GM12872 (cell line): ENCODE data around the gene IRGC.

Experiments used
- TF ChIP-seq, protein P1 (sequence below): IDR thresholded peaks from 3 replicates; pipeline ENCODE4 v1.5.1; 2011; ENCODE audit warnings: low read depth, mild to moderate bottlenecking, low read length, moderate library complexity; ENCODE audit not compliant: insufficient read depth

IRGC gene

DNA sequence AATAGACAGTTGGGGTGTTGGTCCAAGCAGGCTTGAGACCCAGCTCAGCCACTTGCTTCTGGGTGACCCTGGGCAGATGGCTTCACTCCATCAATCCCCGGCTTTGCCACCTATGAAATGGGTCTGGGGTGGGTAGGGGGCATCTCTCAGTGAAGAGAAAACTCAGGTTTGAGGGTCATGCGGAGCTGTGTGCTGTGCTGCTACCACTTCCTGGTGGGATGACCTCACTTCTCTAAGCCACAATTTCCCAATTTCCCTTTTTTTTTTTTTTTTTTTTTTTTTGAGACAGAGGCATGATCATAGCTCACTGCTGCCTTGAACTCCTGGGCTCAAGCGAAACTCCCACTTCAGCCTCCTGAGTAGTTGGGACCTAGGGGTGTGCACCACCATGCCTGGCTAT, 41.3 kb upstream of the IRGC start:
- TF ChIP-seq, protein P1, sequence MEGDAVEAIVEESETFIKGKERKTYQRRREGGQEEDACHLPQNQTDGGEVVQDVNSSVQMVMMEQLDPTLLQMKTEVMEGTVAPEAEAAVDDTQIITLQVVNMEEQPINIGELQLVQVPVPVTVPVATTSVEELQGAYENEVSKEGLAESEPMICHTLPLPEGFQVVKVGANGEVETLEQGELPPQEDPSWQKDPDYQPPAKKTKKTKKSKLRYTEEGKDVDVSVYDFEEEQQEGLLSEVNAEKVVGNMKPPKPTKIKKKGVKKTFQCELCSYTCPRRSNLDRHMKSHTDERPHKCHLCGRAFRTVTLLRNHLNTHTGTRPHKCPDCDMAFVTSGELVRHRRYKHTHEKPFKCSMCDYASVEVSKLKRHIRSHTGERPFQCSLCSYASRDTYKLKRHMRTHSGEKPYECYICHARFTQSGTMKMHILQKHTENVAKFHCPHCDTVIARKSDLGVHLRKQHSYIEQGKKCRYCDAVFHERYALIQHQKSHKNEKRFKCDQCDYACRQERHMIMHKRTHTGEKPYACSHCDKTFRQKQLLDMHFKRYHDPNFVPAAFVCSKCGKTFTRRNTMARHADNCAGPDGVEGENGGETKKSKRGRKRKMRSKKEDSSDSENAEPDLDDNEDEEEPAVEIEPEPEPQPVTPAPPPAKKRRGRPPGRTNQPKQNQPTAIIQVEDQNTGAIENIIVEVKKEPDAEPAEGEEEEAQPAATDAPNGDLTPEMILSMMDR = no peak

DNA sequence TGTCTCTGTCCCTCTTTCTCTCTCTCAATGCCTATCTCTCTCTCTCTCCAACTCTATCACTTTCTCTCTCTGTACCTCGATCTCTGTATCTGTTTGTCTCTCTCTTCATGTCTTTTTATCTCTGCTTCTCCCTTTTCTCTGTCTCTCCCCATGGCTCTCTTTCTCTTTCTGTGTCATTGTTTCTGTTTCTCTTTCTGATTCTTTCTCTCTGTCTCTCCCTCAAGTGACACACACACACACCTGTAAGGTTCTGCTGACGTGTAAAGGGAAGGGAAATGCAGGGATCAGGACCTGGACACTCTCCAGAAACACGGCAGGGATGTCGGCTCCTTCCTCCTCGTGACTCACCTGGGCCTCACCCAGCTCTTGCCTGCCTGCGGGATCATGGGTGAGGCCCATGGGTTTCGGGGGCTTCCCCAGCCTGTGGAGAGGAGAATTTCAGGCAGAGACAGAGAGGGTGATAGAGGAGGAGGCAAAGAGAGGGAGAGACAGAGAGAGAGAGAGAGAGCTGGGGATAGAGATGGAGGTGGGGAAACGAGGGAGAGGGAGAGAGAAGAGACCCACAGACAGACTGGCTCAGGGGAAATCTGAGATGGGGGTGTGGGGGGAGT, 40.5 kb upstream of the IRGC start:
- TF ChIP-seq, protein P1 = no peak

DNA sequence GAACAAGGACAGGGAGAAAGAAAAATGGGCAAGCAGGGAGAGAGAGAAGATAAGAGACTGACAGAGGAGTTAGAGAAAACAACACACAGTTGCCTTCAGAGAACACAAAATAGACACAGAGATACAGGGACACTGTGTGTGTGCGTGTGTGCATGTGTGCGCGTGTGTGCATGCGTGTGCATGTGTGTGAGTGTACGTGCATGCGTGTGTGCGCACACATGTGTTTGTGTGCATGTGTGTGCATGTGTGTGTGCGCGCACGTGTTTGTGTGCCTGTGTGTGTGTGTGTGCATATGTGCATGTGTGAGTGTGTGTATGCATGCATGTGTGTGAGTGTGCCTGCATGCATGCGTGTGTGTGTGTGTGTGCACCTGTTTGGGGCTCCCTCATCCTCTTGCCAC, 40.0 kb upstream of the IRGC start:
- TF ChIP-seq, protein P1 = no peak

DNA sequence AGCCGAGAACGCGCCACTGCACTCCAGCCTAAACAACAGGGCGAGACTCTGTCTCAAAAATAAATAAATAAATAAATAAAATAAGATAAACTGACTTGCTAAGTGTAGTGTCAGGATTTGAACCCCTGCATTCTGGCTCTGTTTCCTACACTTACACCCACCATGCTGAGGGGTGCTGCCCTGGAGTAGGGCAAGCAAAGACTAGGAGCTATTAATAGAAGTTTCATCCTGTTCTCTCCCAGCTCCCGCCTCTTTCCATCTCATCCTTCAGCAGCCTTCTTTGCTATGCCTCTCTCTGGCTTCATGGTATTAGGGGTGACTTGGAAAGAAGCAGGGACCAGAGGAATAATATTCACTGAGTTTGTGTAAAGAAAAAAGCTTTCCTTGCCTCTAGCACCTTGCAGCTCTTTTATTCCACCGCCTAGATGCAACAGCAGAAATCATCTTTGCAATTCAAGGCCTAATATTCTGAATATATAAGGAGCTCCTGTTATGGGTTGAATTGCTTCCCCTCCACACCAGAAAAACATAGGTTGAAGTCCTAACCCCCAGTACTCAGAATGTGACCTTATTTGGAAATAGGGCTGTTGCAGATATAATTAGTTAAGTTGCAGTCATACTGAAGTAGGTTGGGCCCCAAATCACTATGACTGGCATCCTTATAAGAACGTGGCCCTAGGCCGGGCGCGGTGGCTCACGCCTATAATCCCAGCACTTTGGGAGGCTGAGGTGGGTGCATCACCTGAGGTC, 37.2 kb upstream of the IRGC start:
- TF ChIP-seq, protein P1 = no peak

DNA sequence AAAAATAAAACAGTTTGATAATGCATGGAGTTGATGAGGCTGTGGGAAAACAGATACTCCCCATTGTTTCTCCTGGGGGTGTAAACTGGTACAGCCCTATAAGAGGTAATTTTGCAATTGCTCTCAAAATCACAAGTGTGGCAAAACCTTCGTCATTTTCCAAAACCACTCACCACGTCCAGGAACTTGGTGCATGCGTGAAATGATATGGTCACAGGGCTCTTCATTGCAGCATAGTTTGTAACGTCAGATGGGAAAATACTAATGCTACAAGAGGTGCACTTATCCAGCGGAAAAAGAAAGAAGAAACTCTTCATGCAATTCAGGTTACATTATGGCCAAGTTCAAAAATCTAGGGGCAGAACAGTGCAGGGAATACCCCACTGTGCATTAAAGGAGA, 34.1 kb upstream of the IRGC start:
- TF ChIP-seq, protein P1 = no peak

DNA sequence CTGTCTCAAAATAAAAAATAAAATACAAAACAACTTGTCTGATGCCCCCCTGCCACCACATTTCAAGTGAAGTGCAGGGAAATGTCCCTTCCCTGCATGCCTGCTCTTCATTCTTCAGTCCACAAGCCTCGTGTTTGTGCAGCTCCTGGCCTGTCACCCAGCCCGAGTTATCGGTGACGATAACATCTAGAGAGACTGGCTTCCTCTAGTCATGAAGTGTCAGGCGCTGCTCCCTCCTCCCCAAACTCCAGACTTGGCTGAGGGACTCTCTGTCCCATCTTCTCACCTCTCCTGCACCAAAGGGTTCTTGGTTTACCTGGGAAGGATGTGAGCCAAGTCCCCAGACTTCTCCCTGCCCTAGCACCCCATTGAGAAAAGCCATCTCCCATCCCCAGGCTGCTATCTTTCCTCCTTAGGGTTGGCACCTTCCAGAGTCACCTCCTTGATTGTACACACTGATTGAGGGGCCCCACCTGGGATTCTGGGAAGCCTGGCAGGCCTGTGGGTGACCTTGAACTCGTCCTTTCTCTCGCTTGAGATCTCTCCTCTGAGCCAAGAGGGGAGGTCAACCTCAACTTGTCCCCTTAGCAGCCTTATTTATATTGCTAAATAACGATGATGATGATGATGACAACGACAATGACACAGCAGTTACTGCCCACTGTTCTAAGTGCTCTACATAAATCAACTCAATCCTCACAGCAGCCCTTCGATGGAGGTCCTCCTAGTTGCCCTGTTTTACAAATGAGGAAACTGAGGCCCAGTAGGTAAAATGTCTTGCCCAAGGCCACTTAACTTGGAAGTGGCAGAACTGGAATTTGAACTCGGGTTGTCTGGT, 32.8 kb upstream of the IRGC start:
- TF ChIP-seq, protein P1 = no peak

DNA sequence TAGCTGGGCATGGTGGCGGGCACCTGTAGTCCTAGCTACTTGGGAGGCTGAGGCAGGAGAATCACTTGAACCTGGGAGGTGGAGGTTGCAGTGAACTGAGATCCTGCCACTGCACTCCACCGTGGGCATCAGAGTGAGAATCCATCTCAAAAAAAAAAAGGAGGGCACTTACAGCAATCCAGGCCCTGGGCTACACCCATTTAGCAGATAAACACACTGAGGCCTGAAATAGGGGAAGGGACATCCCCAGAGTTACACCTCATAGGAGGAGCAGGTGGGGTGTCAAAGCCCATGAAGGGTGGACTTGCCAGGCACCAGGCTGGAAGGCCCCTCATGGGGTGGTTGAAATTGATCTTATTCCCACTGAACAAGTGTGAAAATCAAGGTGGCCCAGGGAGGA, 32.0 kb upstream of the IRGC start:
- TF ChIP-seq, protein P1 = no peak
